SK-N-SH (cell line): ENCODE measurements around the gene TAAR2. TPM values are rescaled to one million over a fixed set of nuclear protein-coding genes. Genes with fewer than 3 reads are reported as not detected.

Experiments
- polyA plus RNA-seq, 3 experiments: library from polyadenylated mRNA; depleted of rRNA; stranded (reverse); fragments of >200 nt; gene quantifications; 2 replicates each; pipeline ENCODE4 v1.2.3, GENCODE V29; 2012

The TAAR2 gene
- polyA plus RNA-seq, 1 of the 3 experiments (the other 2 are of a cell fraction) = not detected

Other genes with a start within 250 kb of the TAAR2 start
- gene MOXD1, start 222.8 kb downstream of the TAAR2 start, polyA plus RNA-seq (2012; rRNA removed) = 252 and 379 TPM in 2 replicates
- 12.8 and 16.0 TPM in 2 replicates for gene STX7, start 111.2 kb downstream of the TAAR2 start, polyA plus RNA-seq (2012; rRNA removed)
- not detected in 2 replicates for gene TAAR9, start 86.0 kb downstream of the TAAR2 start, polyA plus RNA-seq (2012; rRNA removed)
- gene TAAR8, start 71.6 kb downstream of the TAAR2 start, polyA plus RNA-seq (2012; rRNA removed) = not detected in 2 replicates
- gene TAAR6, start 54.0 kb downstream of the TAAR2 start, polyA plus RNA-seq (2012; rRNA removed) = not detected in 2 replicates
- gene TAAR5, start 34.5 kb downstream of the TAAR2 start, polyA plus RNA-seq (2012; rRNA removed) = not detected in 2 replicates
- gene TAAR1, start 34.9 kb upstream of the TAAR2 start, polyA plus RNA-seq (2012; rRNA removed) = not detected in 2 replicates
- gene VNN1, start 89.8 kb upstream of the TAAR2 start, polyA plus RNA-seq (2012; rRNA removed) = not detected in 2 replicates
- gene VNN2, start 133.6 kb upstream of the TAAR2 start, polyA plus RNA-seq (2012; rRNA removed) = not detected in 2 replicates
- 1.2 and 1.5 TPM in 2 replicates for gene SLC18B1, start 174.4 kb upstream of the TAAR2 start, polyA plus RNA-seq (2012; rRNA removed)
- 5,258 and 5,462 TPM in 2 replicates for gene RPS12, start 190.3 kb upstream of the TAAR2 start, polyA plus RNA-seq (2012; rRNA removed)